Spleen (tissue), 11 donors: Measurements from ENCODE around the gene UGT1A5. TPM values are rescaled to one million over a fixed set of nuclear protein-coding genes. Genes with fewer than 3 reads are reported as not detected.

Experiments used
- DNase-seq: peaks from one replicate; pipeline ENCODE4 v3.0.0-alpha.2; 2020
- H3K27ac ChIP-seq, 8 donors: fragments of 200-600 bp; sonication (generic) in 7 of 8; 1 replicate in 4 of 8; 2 replicates in 4 of 8; pipeline versions ENCODE4 v1.5.0 to v1.8.0; 2016 to 2021; ENCODE audit warnings: inconsistent platforms in 4 of 8, mild to moderate bottlenecking in 4 of 8, moderate library complexity in 1 of 8
- H3K27me3 ChIP-seq, 7 donors: fragments of 200-600 bp; sonication (generic) in 6 of 7; replicated peaks in 1 of 7; 1 replicate in 4 of 7; 2 replicates in 3 of 7; pipeline versions ENCODE4 v1.5.0 to v1.8.0; 2016 to 2021; ENCODE audit warnings: inconsistent platforms in 3 of 7, mild to moderate bottlenecking in 1 of 7
- H3K36me3 ChIP-seq, 6 donors: fragments of 200-600 bp; sonication (generic) in 5 of 6; 1 replicate in 4 of 6; 2 replicates in 2 of 6; pipeline versions ENCODE4 v1.5.0 to v1.8.0; 2016 to 2021; ENCODE audit warnings: inconsistent platforms in 2 of 6
- H3K4me1 ChIP-seq, 6 donors: fragments of 200-600 bp; sonication (generic) in 5 of 6; 1 replicate in 3 of 6; 2 replicates in 3 of 6; pipeline versions ENCODE4 v1.5.0 to v1.8.0; 2016 to 2021; ENCODE audit warnings: inconsistent platforms in 3 of 6
- H3K4me3 ChIP-seq, 8 donors: fragments of 200-600 bp; sonication (generic) in 7 of 8; 1 replicate in 4 of 8; 2 replicates in 4 of 8; pipeline versions ENCODE4 v1.5.0 to v1.8.0; 2016 to 2021; ENCODE audit warnings: inconsistent platforms in 4 of 8, mild to moderate bottlenecking in 4 of 8, moderate library complexity in 2 of 8
- H3K9me3 ChIP-seq, 8 donors: fragments of 200-600 bp; sonication (generic) in 7 of 8; 1 replicate in 4 of 8; 2 replicates in 4 of 8; pipeline versions ENCODE4 v1.5.0 to v1.8.0; 2016 to 2021; ENCODE audit warnings: inconsistent platforms in 4 of 8
- POLR2A ChIP-seq, 3 donors: fragments of 450-650 bp; IDR thresholded peaks; one replicate each; pipeline ENCODE4 v1.5.1; 2017; ENCODE audit warnings: antibody characterized with exemption in 3 of 3, mild to moderate bottlenecking in 1 of 3
- POLR2AphosphoS5 ChIP-seq, 3 donors: sonication (generic); formaldehyde crosslinking; IDR thresholded peaks; one replicate each; pipeline ENCODE4 v1.5.1; 2017; ENCODE audit warnings: antibody characterized with exemption in 3 of 3
- WGBS, 5 donors: extraction: QIAGEN DNeasy Blood & Tissue Kit in 3 of 5; methylation state at CpG; one replicate each; pipeline versions ENCODE4 v1.1.5 to v1.1.7; 2013 to 2018; 5-methylcytosine and 5-hydroxymethylcytosine counted together
- intact Hi-C: fragments of 100-400 bp; cut with DNase I; formaldehyde crosslinking; loops from one replicate; pipeline ENCODE4 v1.15.0; 2023; ENCODE audit warnings: low total_unique reads
- polyA plus RNA-seq, 3 donors: library from polyadenylated mRNA; stranded (reverse); fragments of 200-250 nt; gene quantifications; one replicate each; pipeline ENCODE4 v1.2.1, GENCODE V29; 2013
- total RNA-seq, 7 donors: library from RNA; depleted of rRNA in 3 of 7; stranded (reverse); fragments of >200 nt in 3 of 7; fragmentation: NEBNext Ultra II Directional in 4 of 7; extraction: Animal tissue kit (Norgen Biotek cat#: 25700) in 4 of 7; gene quantifications; one replicate each; pipeline versions ENCODE4 v1.1.0 to v1.2.1, GENCODE V29; 2016 to 2021
- TF ChIP-seq, protein P1 (sequence below), 11 experiments: fragments of 200-600 bp in 7 of 11; fragments of 450-650 bp in 4 of 11; sonication (generic) in 4 of 11; IDR thresholded peaks in 8 of 11; conservative IDR thresholded peaks in 3 of 11; 1 replicate in 7 of 11; 2 replicates in 4 of 11; pipeline versions ENCODE4 v1.4.0 to v1.8.0; 2016 to 2021; ENCODE audit warnings: antibody characterized with exemption in 11 of 11, inconsistent platforms in 4 of 11, mild to moderate bottlenecking in 1 of 11
- donor health status: healthy with polysubstance abuse.
- donor health status: DM: no; HTN: no; CAD: no; lungs with moderate emphysema.
- donor health status: DM: no; HTN: no; CAD: no.
- donor health status: Bipolar disorder and iron deficiency.
- donor health status: healthy.
- donor health status: DM: no; HTN: no; CAD: no.
- donor health status: DM: yes; HTN: yes; CAD: no.

Gene UGT1A5
- total and polyA plus RNA-seq, 10 donors = not detected

DNA sequence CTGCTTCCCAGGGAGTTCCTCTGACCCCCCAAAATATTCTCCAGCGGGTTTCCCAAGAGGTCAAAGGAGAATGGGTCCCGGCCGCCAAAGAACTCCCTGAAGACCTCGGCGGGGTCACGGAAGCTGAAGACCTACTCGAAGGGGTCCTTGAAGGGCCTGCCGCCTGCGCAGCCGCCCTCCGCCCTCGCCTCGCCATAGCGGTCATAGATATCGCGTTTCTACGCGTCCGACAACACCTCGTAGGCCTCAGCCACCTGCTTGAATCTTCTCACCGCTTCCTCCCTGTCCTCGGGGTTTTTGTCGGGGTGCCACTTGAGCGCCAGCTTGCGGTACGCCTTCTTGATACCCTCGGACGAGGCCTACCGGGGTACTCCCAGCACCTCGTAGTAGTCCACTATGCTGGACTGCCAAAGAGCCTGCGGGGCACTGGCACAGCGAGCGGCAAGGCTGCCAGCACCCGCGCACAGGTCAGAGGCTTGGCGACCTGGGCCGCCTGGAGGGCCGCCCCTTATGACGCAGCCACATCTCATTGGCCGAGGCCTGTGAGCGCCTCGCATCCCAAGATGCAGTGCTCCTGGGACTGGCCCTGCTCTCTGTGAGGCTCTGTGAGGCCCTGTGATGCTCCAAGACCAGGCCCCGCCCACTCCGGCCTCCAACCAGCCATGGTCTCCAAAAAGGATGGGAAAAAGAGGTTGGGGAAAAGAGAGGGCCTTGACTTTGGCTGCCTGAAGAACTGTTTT lies 42.3 kb downstream of the UGT1A5 start:
- WGBS, 5 donors = 91 to 96% (median 93%) methylated on average over 39 to 44 of the region's 44 CpGs
- H3K36me3 ChIP-seq = no peaks in the 10 kb centered on the region
- DNase-seq = no peak
- no peak overlapping the region for H3K4me3 ChIP-seq
- no peaks in the 10 kb centered on the region for H3K4me1 ChIP-seq
- peaks cover 0 to 13% (median 0%) of the 10 kb centered on the region in 7 donors for H3K27me3 ChIP-seq
- peaks cover 0 to 19% (median 15%) of the 10 kb centered on the region in 8 donors for H3K9me3 ChIP-seq
- H3K27ac ChIP-seq = no peak overlapping the region
- intact Hi-C loops = no loop called here
- TF ChIP-seq, protein P1, sequence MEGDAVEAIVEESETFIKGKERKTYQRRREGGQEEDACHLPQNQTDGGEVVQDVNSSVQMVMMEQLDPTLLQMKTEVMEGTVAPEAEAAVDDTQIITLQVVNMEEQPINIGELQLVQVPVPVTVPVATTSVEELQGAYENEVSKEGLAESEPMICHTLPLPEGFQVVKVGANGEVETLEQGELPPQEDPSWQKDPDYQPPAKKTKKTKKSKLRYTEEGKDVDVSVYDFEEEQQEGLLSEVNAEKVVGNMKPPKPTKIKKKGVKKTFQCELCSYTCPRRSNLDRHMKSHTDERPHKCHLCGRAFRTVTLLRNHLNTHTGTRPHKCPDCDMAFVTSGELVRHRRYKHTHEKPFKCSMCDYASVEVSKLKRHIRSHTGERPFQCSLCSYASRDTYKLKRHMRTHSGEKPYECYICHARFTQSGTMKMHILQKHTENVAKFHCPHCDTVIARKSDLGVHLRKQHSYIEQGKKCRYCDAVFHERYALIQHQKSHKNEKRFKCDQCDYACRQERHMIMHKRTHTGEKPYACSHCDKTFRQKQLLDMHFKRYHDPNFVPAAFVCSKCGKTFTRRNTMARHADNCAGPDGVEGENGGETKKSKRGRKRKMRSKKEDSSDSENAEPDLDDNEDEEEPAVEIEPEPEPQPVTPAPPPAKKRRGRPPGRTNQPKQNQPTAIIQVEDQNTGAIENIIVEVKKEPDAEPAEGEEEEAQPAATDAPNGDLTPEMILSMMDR (IDR thresholded peaks at IDR 0.05 in 8 of 11, conservative IDR thresholded peaks at IDR 0.05 in 3 of 11) = no peak
- TF ChIP-seq POLR2AphosphoS5 (IDR thresholded peaks at IDR 0.05) = no peak
- no peak for TF ChIP-seq POLR2A (IDR thresholded peaks at IDR 0.05)

DNA sequence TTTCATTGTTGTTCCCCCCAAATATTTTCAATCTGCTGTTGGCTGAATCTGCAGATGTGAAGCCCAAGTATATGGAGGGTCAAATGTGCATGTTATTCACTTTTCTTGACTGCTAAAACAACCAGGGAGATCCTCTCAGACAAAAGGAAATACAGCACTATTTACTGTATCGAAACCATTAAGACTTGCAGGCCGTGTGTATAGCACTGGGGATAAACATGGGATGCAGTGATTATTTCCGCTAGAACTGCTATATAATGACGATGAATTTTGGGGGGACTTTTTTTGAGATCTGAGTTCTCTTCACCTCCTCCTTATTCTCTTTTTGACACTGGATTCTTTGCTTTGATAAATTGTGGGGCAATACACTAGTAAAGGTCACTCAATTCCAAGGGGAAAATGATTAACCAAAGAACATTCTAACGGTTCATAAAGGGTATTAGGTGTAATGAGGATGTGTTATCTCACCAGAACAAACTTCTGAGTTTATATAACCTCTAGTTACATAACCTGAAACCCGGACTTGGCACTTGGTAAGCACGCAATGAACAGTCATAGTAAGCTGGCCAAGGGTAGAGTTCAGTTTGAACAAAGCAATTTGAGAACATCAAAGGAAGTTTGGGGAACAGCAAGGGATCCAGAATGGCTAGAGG lies 43.8 kb downstream of the UGT1A5 start:
- no peaks in the 10 kb centered on the region for H3K36me3 ChIP-seq
- no peak overlapping the region for H3K4me3 ChIP-seq
- intact Hi-C loops = no loop called here
- TF ChIP-seq, protein P1 (IDR thresholded peaks at IDR 0.05 in 8 of 11, conservative IDR thresholded peaks at IDR 0.05 in 3 of 11) = no peak
- TF ChIP-seq POLR2A (IDR thresholded peaks at IDR 0.05) (no peak), POLR2AphosphoS5 (IDR thresholded peaks at IDR 0.05) (no peak)
- H3K27ac ChIP-seq = no peak overlapping the region
- DNase-seq = no peak
- whole genome bisulfite sequencing, 5 donors = 78 to 86% (median 79%) methylated on average over 7 of the region's 7 CpGs
- no peaks in the 10 kb centered on the region for H3K4me1 ChIP-seq
- H3K9me3 ChIP-seq = peaks cover 0 to 4% (median under 1%) of the 10 kb centered on the region in 8 donors
- H3K27me3 ChIP-seq = peaks cover 0 to 13% (median 0%) of the 10 kb centered on the region in 7 donors

DNA sequence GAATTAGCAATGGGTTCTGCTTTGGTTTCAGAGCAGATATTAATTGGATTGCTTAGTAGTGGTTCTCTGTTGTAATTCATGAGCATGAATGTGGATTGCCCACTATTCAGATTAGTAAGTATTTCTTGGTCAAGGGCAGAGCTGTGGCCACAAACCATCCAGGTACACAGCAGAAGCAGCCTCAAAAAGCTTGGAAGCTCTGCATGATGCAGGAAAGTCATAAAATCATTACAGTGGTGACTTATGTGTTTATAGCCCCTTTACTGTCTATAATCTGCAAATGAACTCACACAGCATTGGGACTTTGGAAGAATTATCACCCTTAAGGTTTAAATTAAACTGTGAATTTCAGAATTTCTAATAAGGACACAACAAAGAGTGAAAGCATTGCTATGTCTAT lies 45.4 kb downstream of the UGT1A5 start:
- H3K27ac ChIP-seq = no peak overlapping the region
- H3K27me3 ChIP-seq = peaks cover 0 to 6% (median 0%) of the 10 kb centered on the region in 7 donors
- no peaks in the 10 kb centered on the region for H3K36me3 ChIP-seq
- intact Hi-C loops = no loop called here
- TF ChIP-seq POLR2AphosphoS5 (IDR thresholded peaks at IDR 0.05) = no peak
- H3K4me3 ChIP-seq = no peak overlapping the region
- H3K4me1 ChIP-seq = no peaks in the 10 kb centered on the region
- no peak for DNase-seq
- no peaks in the 10 kb centered on the region for H3K9me3 ChIP-seq

DNA sequence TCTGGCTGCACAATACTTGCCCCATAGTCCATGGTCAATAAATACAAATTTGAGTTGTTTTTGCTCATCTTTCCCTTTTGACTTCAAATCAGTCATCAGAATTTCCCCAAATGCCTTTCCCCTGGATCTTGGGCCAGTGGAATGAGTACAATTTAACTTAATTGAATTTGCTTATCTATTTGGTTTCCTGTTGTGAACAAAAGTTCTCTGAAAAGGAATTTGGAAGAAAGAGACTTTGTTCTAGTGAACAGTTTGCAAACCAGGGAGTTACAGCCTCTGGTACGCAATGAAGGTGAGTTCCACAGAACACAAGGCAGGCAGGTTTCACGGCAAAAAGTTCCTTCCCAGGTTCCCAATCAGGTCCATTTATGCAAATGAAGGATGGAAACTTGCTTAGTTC lies 46.1 kb downstream of the UGT1A5 start:
- H3K4me1 ChIP-seq = no peaks in the 10 kb centered on the region
- peaks cover 0 to 8% (median 0%) of the 10 kb centered on the region in 7 donors for H3K27me3 ChIP-seq
- no peak overlapping the region for H3K4me3 ChIP-seq
- intact Hi-C loops = no loop called here
- DNase-seq = no peak
- TF ChIP-seq, protein P1 (IDR thresholded peaks at IDR 0.05 in 8 of 11, conservative IDR thresholded peaks at IDR 0.05 in 3 of 11) = no peak
- TF ChIP-seq POLR2A (IDR thresholded peaks at IDR 0.05) (no peak), POLR2AphosphoS5 (IDR thresholded peaks at IDR 0.05) (no peak)
- no peak overlapping the region for H3K27ac ChIP-seq
- WGBS, 5 donors = 83 to 90% (median 87%) methylated on average over 2 of the region's 2 CpGs
- H3K9me3 ChIP-seq = no peaks in the 10 kb centered on the region
- H3K36me3 ChIP-seq = no peaks in the 10 kb centered on the region
